ENCODE data around the gene TBL1XR1.
"Not testable (repeated sequence)": the region's sequence is repeated elsewhere in the genome, so short reads cannot be mapped to it uniquely, and the experiment has no call there.

DNA sequence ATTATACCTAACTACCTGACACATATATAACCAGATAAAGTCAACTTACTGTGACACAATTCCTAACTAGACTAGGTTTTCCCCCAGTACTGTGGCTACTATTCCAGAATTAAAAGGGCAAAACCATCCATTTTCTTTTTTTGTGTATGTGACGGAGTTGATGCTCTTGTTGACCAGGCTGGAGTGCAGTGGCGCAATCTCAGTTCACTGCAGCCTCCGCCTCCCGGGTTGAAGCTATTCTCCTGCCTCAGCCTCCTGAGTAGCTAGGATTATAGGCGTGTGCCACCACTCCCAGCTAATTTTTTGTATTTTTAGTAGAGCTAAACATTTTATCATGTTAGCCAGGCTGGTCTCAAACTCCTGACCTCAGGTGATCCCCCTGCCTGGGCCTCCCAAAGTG, 7.1 kb downstream of the TBL1XR1 start:
- TF ChIP-seq, protein P1, sequence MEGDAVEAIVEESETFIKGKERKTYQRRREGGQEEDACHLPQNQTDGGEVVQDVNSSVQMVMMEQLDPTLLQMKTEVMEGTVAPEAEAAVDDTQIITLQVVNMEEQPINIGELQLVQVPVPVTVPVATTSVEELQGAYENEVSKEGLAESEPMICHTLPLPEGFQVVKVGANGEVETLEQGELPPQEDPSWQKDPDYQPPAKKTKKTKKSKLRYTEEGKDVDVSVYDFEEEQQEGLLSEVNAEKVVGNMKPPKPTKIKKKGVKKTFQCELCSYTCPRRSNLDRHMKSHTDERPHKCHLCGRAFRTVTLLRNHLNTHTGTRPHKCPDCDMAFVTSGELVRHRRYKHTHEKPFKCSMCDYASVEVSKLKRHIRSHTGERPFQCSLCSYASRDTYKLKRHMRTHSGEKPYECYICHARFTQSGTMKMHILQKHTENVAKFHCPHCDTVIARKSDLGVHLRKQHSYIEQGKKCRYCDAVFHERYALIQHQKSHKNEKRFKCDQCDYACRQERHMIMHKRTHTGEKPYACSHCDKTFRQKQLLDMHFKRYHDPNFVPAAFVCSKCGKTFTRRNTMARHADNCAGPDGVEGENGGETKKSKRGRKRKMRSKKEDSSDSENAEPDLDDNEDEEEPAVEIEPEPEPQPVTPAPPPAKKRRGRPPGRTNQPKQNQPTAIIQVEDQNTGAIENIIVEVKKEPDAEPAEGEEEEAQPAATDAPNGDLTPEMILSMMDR (IDR thresholded peaks at IDR 0.05; ENCODE audit: poor library complexity), result not testable (repeated sequence)
- TF ChIP-seq EZH2phosphoT487 (IDR thresholded peaks at IDR 0.05; ENCODE audit: low read depth, severe bottlenecking, unreplicated experiment); EZH2 (IDR thresholded peaks at IDR 0.05; ENCODE audit: borderline replicate concordance): not testable (repeated sequence)
